GM08714 (cell line): ENCODE measurements around the gene CCDC69.

Experiments used
- H3K4me3 ChIP-seq: fragments of 200-500 bp; sonication (Bioruptor generic); 2 replicates; pipeline ENCODE4 v1.5.1; 2014; ENCODE audit warnings: mild to moderate bottlenecking, low read length, inconsistent platforms
- ZNF274 ChIP-seq: IDR thresholded peaks from 2 replicates; pipeline ENCODE4 v1.6.1; 2012; ENCODE audit warnings: mild to moderate bottlenecking, low read depth, low read length

Gene CCDC69

GRCh38 chr5:151150471-151151262 is 73.2 kb downstream of the CCDC69 start:
- no peak for TF ChIP-seq ZNF274
- peak overlapping the region; percentile 2; the same call in 1 of the 2 replicates for H3K4me3 ChIP-seq

DNA sequence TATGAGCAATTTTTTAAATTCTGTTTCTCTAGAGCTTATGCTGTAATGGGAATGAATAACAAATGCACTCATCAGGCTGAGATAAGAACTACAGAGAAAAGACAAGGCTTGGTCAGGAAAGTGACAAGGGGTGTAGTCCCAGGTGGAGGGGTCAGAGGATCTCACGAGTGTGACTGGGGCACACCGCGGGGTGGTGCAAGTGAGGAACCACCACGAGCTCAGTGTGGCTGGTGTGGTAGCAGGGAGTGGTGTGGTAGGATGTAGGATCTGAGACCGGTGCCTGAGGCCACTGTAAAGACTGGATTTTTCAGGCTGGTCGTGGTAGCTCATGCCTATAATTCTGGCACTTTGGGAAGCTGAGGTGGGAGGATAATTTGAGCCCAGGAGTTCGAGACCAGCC is 75.3 kb downstream of the CCDC69 start:
- H3K4me3 ChIP-seq: no peak overlapping the region
- TF ChIP-seq ZNF274: no peak

- no peak for TF ChIP-seq ZNF274
- H3K4me3 ChIP-seq: no peak overlapping the region
Observed at GRCh38 chr5:151147033-151147432, 76.9 kb downstream of the CCDC69 start.

GRCh38 chr5:151146061-151146460 is 77.8 kb downstream of the CCDC69 start:
- no peak for TF ChIP-seq ZNF274
- H3K4me3 ChIP-seq: no peak overlapping the region

- H3K4me3 ChIP-seq: no peak overlapping the region
- TF ChIP-seq ZNF274: no peak
Observed at GRCh38 chr5:151144922-151145321, 79.0 kb downstream of the CCDC69 start.

GRCh38 chr5:151144275-151144674 is 79.6 kb downstream of the CCDC69 start:
- H3K4me3 ChIP-seq: no peak overlapping the region
- TF ChIP-seq ZNF274: no peak

GRCh38 chr5:151143645-151144044 is 80.2 kb downstream of the CCDC69 start:
- TF ChIP-seq ZNF274: no peak
- no peak overlapping the region for H3K4me3 ChIP-seq

GRCh38 chr5:151142933-151143332 is 81.0 kb downstream of the CCDC69 start:
- TF ChIP-seq ZNF274: no peak

DNA sequence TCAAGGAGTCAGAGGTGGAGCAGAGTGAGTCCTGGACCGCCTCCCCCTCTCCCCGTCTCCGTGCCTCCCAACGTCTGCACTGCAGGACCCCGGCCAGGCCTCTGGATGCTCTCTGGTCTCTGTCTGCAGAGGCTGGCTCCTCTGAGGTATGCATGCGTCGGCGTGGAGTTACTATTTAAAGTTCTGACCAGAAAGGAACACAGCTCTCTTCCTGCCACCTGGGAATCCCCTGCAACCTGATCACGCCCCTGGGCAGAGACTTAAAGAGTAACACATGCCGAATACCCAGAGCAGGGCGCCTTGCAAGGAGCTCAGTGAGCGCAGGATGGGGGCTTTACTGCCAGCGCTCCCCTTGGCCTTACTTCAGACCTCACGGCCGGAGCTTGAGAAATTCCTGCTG is 82.4 kb downstream of the CCDC69 start:
- TF ChIP-seq ZNF274: no peak
- peak overlapping the region; percentile 47; the same call in 1 of the 2 replicates for H3K4me3 ChIP-seq

More at GRCh38 chr5:151142933-151143332, 81.0 kb downstream of the CCDC69 start:
- no peak overlapping the region for H3K4me3 ChIP-seq

- peak overlapping the region; percentile 47; the same call in 1 of the 2 replicates for H3K4me3 ChIP-seq
Observed at GRCh38 chr5:151140686-151141459, 83.0 kb downstream of the CCDC69 start.

DNA sequence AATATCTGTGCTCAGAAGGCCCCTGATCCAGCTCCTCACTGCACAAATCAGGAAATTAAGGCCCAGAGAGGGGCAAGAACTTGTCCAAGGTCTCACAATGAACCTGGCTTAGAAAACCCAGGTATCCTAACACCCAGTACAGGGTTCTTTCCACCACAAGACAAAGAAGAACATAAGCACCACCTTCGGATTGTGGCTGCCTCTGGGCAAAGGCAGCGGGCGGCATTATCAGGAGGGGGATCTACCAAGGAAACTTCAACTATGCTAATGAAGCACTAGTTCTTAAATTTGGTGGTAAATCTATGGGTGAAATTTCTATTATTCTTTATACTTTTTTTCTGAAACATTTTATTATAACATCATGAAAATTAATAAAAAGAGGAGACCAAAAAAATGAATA is 84.2 kb downstream of the CCDC69 start:
- no peak for TF ChIP-seq ZNF274
- no peak overlapping the region for H3K4me3 ChIP-seq

More at GRCh38 chr5:151140686-151141459, 83.0 kb downstream of the CCDC69 start:
- TF ChIP-seq ZNF274: no peak

GRCh38 chr5:151139015-151139414 is 84.9 kb downstream of the CCDC69 start:
- no peak overlapping the region for H3K4me3 ChIP-seq
- no peak for TF ChIP-seq ZNF274

- no peak for TF ChIP-seq ZNF274
Observed at GRCh38 chr5:151138114-151138513, 85.8 kb downstream of the CCDC69 start.

DNA sequence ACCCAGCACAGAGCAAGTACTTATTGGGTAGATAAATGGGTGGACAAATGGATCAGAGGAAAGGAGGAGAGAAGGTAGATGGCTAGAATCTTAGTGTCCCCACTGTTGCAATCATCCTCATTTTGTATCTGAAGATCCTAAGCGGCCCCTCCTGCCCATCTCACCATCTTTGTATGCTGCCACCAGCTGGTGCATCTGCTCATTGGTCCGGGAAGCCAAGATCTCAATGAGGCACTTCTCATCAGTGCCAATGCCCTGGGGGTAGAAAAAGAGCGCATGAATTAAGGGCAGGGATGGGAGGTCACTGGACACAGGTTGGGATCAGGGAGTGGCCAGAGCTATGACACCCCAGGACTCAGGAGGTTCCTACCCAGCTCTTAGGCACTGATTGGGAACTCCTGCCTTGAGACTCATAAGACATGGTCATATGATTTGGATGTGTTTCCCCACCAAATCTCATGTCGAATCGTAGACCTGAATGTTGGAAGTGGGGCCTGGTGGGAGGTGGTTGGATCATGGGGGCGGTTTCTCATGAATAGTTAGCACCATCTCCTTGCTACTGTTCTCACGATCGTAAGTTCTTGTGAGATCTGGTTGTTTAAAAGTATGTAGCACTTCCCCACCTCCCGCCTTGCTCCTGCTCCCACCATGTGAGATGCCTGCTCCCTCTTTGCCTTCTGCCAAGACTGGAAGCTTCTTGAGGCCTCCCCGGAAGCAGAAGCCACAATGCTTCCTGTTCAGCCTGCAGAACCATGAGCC is 86.6 kb downstream of the CCDC69 start:
- no peak overlapping the region for H3K4me3 ChIP-seq
- no peak for TF ChIP-seq ZNF274

More at GRCh38 chr5:151138114-151138513, 85.8 kb downstream of the CCDC69 start:
- no peak overlapping the region for H3K4me3 ChIP-seq
